ENCODE measurements around the gene CAGE1.

The CAGE1 gene

GRCh38 chr6:7392402-7392801 lies 2.9 kb upstream of the CAGE1 start:
- no peak for TF ChIP-seq CTCF (IDR thresholded peaks at IDR 0.05; ENCODE audit: control insufficient read depth, extremely low read depth, insufficient read depth)
- DNase-seq (ENCODE audit: low read depth), result no peak

GRCh38 chr6:7391151-7391550 lies 1.6 kb upstream of the CAGE1 start:
- TF ChIP-seq CTCF (IDR thresholded peaks at IDR 0.05; ENCODE audit: control insufficient read depth, extremely low read depth, insufficient read depth), result no peak
- no peak for DNase-seq (ENCODE audit: low read depth)
- peak overlapping the region; percentile 99 for H3K4me3 ChIP-seq (ENCODE audit: low read depth, low read length)

More at GRCh38 chr6:7392402-7392801, 2.9 kb upstream of the CAGE1 start:
- H3K4me3 ChIP-seq (ENCODE audit: low read depth, low read length), result no peak overlapping the region

- H3K4me3 ChIP-seq (ENCODE audit: low read depth, low read length), result peak overlapping the region; percentile 99
- DNase-seq (ENCODE audit: low read depth), result no peak
Measured at GRCh38 chr6:7390226-7390878, 810 bp upstream of the CAGE1 start.

GRCh38 chr6:7389162-7389450 lies 436 bp downstream of the CAGE1 start:
- TF ChIP-seq CTCF (IDR thresholded peaks at IDR 0.05; ENCODE audit: control insufficient read depth, extremely low read depth, insufficient read depth), result no peak
- H3K4me3 ChIP-seq (ENCODE audit: low read depth, low read length), result peak overlapping the region; percentile 99
- peak; percentile 38 for DNase-seq (ENCODE audit: low read depth)

More at GRCh38 chr6:7390226-7390878, 810 bp upstream of the CAGE1 start:
- no peak for TF ChIP-seq CTCF (IDR thresholded peaks at IDR 0.05; ENCODE audit: control insufficient read depth, extremely low read depth, insufficient read depth)

- DNase-seq (ENCODE audit: low read depth), result no peak
- TF ChIP-seq CTCF (IDR thresholded peaks at IDR 0.05; ENCODE audit: control insufficient read depth, extremely low read depth, insufficient read depth), result no peak
- H3K4me3 ChIP-seq (ENCODE audit: low read depth, low read length), result no peak overlapping the region
Measured at GRCh38 chr6:7381092-7381491, 8.4 kb downstream of the CAGE1 start.

DNA sequence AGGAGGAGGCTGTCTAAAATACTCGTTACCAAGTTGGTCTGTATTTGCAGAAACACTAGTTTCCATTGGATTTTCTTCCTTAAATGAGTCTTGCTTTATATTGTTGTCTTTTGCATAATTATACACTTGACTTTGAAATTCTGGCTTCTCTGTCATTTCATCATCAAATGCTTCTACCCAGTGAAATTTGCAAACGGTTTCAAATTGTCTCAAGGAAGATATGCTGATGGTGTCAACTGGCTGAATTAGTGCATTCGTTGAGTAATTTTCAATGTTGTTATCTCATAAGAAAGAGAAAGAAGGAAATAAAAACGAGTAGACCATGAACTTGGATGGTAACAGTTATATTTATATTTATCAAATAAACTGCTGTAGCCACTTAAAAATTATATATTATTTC lies 10.8 kb downstream of the CAGE1 start:
- DNase-seq (ENCODE audit: low read depth), result no peak
- TF ChIP-seq CTCF (IDR thresholded peaks at IDR 0.05; ENCODE audit: control insufficient read depth, extremely low read depth, insufficient read depth), result no peak
- H3K4me3 ChIP-seq (ENCODE audit: low read depth, low read length), result no peak overlapping the region

GRCh38 chr6:7377961-7378360 lies 11.6 kb downstream of the CAGE1 start:
- no peak for DNase-seq (ENCODE audit: low read depth)
- TF ChIP-seq CTCF (IDR thresholded peaks at IDR 0.05; ENCODE audit: control insufficient read depth, extremely low read depth, insufficient read depth), result no peak
- no peak overlapping the region for H3K4me3 ChIP-seq (ENCODE audit: low read depth, low read length)
